MCF 10A (cell line): ENCODE measurements around the gene ABCG4. TPM values are rescaled to one million over a fixed set of nuclear protein-coding genes. Genes with fewer than 3 reads are reported as not detected.

Experiments
- BruUV-seq: library from RNA; stranded (reverse); fragments of 400-500 nt; replicated peaks from 2 replicates; lab custom pipeline; 2021; lab: Mats Ljungman, UMichigan
- CTCF ChIA-PET: fragments of 300-600 bp; sonication (Branson Sonifier 250); formaldehyde crosslinking; extraction: SDS; loops from one replicate; lab custom pipeline; 2021; ENCODE audit warnings: antibody characterized with exemption, inconsistent platforms; lab: Yijun Ruan, JAX
- POLR2A ChIA-PET: fragments of 300-600, 350-650 bp; sonication (Branson Sonifier 250); formaldehyde crosslinking; extraction: SDS; loops from one replicate; lab custom pipeline; 2020; ENCODE audit warnings: antibody characterized with exemption, inconsistent platforms; lab: Yijun Ruan, JAX
- DNase-seq: peaks from one replicate; pipeline ENCODE4 v3.0.0-alpha.2; 2018; ENCODE audit not compliant: unreplicated experiment
- H3K27ac Mint-ChIP-seq: one replicate; pipeline ENCODE4 v1.8.0; 2022; ENCODE audit warnings: mild to moderate bottlenecking, low read depth, mixed read lengths; ENCODE audit not compliant: unreplicated experiment
- H3K27me3 Mint-ChIP-seq: one replicate; pipeline ENCODE4 v1.8.0; 2022; ENCODE audit warnings: mixed read lengths; ENCODE audit not compliant: insufficient read depth, unreplicated experiment
- H3K36me3 Mint-ChIP-seq: one replicate; pipeline ENCODE4 v1.8.0; 2022; ENCODE audit warnings: mild to moderate bottlenecking, moderate library complexity, mixed read lengths; ENCODE audit not compliant: insufficient read depth, unreplicated experiment
- H3K4me1 Mint-ChIP-seq: one replicate; pipeline ENCODE4 v1.8.0; 2022; ENCODE audit warnings: mixed read lengths; ENCODE audit not compliant: insufficient read depth, unreplicated experiment
- H3K4me3 Mint-ChIP-seq: one replicate; pipeline ENCODE4 v1.8.0; 2022; ENCODE audit warnings: mild to moderate bottlenecking, moderate library complexity, mixed read lengths; ENCODE audit not compliant: unreplicated experiment
- H3K9me3 Mint-ChIP-seq: one replicate; pipeline ENCODE4 v1.8.0; 2022; ENCODE audit warnings: mixed read lengths; ENCODE audit not compliant: unreplicated experiment
- intact Hi-C: fragments of 100-400 bp; cut with micrococcal nuclease; formaldehyde crosslinking; loops from 2 replicates; pipeline ENCODE4 v1.14.1; 2022
- total RNA-seq: library from RNA; stranded (reverse); gene quantifications from 2 replicates; pipeline ENCODE4 v1.2.3, GENCODE V29; 2022
- TF ChIP-seq, protein P1 (sequence below): fragments of 200-600 bp; IDR thresholded peaks from one replicate; pipeline ENCODE4 v1.8.0; 2022; ENCODE audit warnings: antibody characterized with exemption, mild to moderate bottlenecking; ENCODE audit not compliant: unreplicated experiment

ABCG4 gene
- total RNA-seq, 1 experiment from 2014 or later = not detected

DNA sequence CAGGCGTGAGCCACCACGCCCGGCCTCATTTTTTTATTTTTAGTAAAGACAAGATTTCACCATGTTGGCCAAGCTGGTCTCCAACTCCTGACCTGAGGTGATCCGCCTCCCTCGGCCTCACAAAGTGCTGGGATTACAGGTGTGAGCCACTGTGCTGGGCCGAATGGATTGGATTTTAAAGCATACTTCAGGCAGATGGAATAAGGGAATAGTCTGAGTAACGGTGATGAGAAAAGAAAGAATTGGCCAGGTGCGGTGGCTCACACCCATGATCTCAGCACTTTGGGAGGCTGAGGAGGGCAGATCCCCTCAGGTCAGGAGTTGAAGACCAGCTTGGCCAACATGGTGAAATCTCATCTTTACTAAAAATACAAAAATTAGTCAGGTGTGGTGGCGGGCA lies 55.2 kb downstream of the ABCG4 start:
- Mint-ChIP-seq H3K9me3 (no peaks in the 10 kb centered on the region), H3K36me3 (peaks cover 6% of the 10 kb centered on the region), H3K4me3 (no peak overlapping the region), H3K4me1 (no peaks in the 10 kb centered on the region), H3K27ac (no peak overlapping the region), H3K27me3 (no peaks in the 10 kb centered on the region)
- TF ChIP-seq, protein P1, sequence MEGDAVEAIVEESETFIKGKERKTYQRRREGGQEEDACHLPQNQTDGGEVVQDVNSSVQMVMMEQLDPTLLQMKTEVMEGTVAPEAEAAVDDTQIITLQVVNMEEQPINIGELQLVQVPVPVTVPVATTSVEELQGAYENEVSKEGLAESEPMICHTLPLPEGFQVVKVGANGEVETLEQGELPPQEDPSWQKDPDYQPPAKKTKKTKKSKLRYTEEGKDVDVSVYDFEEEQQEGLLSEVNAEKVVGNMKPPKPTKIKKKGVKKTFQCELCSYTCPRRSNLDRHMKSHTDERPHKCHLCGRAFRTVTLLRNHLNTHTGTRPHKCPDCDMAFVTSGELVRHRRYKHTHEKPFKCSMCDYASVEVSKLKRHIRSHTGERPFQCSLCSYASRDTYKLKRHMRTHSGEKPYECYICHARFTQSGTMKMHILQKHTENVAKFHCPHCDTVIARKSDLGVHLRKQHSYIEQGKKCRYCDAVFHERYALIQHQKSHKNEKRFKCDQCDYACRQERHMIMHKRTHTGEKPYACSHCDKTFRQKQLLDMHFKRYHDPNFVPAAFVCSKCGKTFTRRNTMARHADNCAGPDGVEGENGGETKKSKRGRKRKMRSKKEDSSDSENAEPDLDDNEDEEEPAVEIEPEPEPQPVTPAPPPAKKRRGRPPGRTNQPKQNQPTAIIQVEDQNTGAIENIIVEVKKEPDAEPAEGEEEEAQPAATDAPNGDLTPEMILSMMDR = no peak
- ChIA-PET POLR2A (interaction anchor here (0.6 to 0.9 kb wide), 3 partner anchors 117 to 144 kb away, joined by 4 read pairs; partner anchors contain the start of gene HMBS), CTCF (interaction anchor here (0.6 to 4.6 kb wide), 7 partner anchors 50 to 170 kb away, joined by 3 to 25 read pairs (median 5); no protein-coding TSS in a partner anchor)
- intact Hi-C loops = no loop called here
- no TSS peak for BruUV-seq
- no peak for DNase-seq

DNA sequence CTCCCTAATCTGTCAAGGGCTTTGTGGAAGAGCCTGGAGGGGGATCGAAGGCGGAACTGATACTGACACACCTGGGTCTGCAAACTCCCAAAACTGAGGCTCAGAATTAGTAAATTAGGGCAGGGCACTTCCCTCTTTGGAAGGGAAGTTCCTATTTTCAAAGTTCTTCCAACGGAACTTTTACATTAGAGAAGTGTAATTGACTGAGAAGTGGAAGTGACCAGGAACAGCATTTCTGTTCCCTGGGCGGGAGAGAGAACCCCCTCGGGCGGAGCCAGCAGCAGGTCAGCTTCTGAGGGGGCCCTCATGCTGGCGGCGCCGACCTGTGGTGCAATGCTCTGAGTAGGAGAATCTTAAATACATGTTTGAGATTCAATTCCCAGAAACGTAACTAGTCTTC lies 56.2 kb downstream of the ABCG4 start:
- Mint-ChIP-seq H3K27me3 (no peaks in the 10 kb centered on the region), H3K4me3 (peak overlapping the region; percentile 92), H3K27ac (no peak overlapping the region), H3K4me1 (peaks cover 6% of the 10 kb centered on the region), H3K9me3 (no peaks in the 10 kb centered on the region), H3K36me3 (peaks cover 6% of the 10 kb centered on the region)
- no peak for DNase-seq
- TF ChIP-seq, protein P1 = no peak
- ChIA-PET POLR2A (interaction anchor here (0.6 to 2.7 kb wide), 8 partner anchors 8 to 279 kb away, joined by 3 to 12 read pairs (median 5); partner anchors contain the start of genes BCL9L and DPAGT1), CTCF (interaction anchor here (0.5 to 4.6 kb wide), 30 partner anchors 8 to 1876 kb away, joined by 3 to 25 read pairs (median 5); no protein-coding TSS in a partner anchor)
- no TSS peak for BruUV-seq
- intact Hi-C loops = loop anchor here (1.0 to 5.0 kb wide), 2 partner anchors 79 to 92 kb away; no protein-coding TSS in a partner anchor

DNA sequence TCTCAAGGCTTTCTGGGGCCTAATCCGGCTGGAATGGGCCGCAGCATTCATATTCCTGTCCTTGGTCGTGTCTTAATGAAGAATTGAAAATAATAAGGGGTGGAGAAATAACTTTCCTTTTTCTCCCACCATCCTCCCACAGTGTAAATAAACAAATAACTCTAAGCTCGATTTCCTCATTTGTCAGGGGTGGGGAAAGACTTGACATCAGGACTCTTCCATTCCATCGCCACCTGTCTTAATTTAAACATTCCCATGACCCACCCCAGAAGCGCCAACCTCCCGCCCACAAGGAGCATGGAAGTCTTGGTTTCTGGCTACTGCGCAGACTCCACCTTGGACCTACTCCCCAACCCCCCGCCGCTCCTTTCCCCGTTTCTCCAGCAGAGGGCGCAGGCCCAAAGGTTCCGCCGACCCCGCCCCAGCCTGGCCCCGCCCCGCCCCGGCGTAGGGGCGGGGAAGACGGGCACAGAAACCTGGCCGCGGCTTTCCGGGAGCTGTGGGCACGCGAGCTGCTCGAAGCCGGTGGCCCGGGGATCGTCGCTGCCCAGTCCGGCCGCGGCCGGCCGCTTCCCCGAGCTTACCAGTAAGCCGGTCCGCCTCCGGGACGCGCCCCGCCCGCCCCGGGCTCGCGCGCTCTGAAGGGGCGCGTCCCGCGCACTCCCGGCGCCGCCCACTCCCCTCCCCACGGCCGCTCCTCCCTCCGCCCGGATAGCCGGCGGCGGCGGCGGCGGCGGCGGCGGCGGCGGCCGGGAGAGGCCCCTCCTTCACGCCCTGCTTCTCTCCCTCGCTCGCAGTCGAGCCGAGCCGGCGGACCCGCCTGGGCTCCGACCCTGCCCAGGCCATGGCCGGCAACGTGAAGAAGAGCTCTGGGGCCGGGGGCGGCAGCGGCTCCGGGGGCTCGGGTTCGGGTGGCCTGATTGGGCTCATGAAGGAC lies 57.0 kb downstream of the ABCG4 start, which contains the start of gene CBL:
Gene CBL, plus strand, starts transcription at position 766 of the 937 bp plus-strand sequence. Its CDS starts 79 bp downstream, at position 845.
- ChIA-PET POLR2A (interaction anchor here (0.6 to 2.7 kb wide), 20 partner anchors 9 to 280 kb away, joined by 3 to 12 read pairs (median 4); partner anchors contain the start of genes BCL9L, DPAGT1, HINFP and HMBS), CTCF (interaction anchor here (0.5 to 4.6 kb wide), 42 partner anchors 9 to 1875 kb away, joined by 3 to 25 read pairs (median 4); partner anchors contain the start of gene C2CD2L)
- Mint-ChIP-seq H3K9me3 (no peaks in the 10 kb centered on the region), H3K27ac (peak within 1 kb of the TSS; percentile 68), H3K4me1 (peaks cover 6% of the 10 kb centered on the region), H3K4me3 (peak within 1 kb of the TSS; percentile 92), H3K36me3 (peaks cover 6% of the 10 kb centered on the region), H3K27me3 (no peaks in the 10 kb centered on the region)
- DNase-seq = peak; percentile 91
- TF ChIP-seq, protein P1 = peak; percentile 90
- no TSS peak for BruUV-seq
- intact Hi-C loops = loop anchor here (1.0 to 5.0 kb wide), 3 partner anchors 78 to 169 kb away; no protein-coding TSS in a partner anchor
